A549 (cell line): ENCODE measurements around the gene GRK3.

ENCODE experiments used
- EHMT2 ChIP-seq: fragments of 200-600 bp; sonication (generic); IDR thresholded peaks from 2 replicates; pipeline ENCODE4 v1.6.1; 2016; ENCODE audit warnings: antibody characterized with exemption, low read depth, mild to moderate bottlenecking, moderate library complexity
- EP300 ChIP-seq, 2 experiments: fragments of >200 bp; sonication (Bioruptor Twin); formaldehyde crosslinking; IDR thresholded peaks; 2 replicates in 1 of 2; 3 replicates in 1 of 2; pipeline ENCODE4 v1.6.1; 2016 to 2017
- GATA3 ChIP-seq: IDR thresholded peaks from 2 replicates; pipeline ENCODE4 v1.6.1; 2012; ENCODE audit warnings: borderline replicate concordance
- JUN ChIP-seq, 2 experiments: fragments of >200 bp; sonication (Bioruptor Twin); formaldehyde crosslinking; IDR thresholded peaks; 2 replicates in 1 of 2; 3 replicates in 1 of 2; pipeline ENCODE4 v1.6.1; 2016 to 2017
- JUNB ChIP-seq: fragments of >200 bp; sonication (Bioruptor Twin); formaldehyde crosslinking; IDR thresholded peaks from 2 replicates; pipeline ENCODE4 v1.6.1; 2016
- NR3C1 ChIP-seq: fragments of >200 bp; sonication (Bioruptor Twin); formaldehyde crosslinking; IDR thresholded peaks from 3 replicates; pipeline ENCODE4 v1.6.1; 2017
- POLR2A ChIP-seq: IDR thresholded peaks from 2 replicates; pipeline ENCODE4 v1.6.1; 2012; ENCODE audit warnings: mild to moderate bottlenecking, low read length
- POLR2AphosphoS2 ChIP-seq: conservative IDR thresholded peaks from 2 replicates; pipeline ENCODE4 v1.6.1; 2012; ENCODE audit warnings: low read length, improper control_type of control experiment, inconsistent platforms
- RNF2 ChIP-seq: fragments of 200-600 bp; sonication (generic); IDR thresholded peaks from 2 replicates; pipeline ENCODE4 v1.6.1; 2016; ENCODE audit warnings: low read depth, mild to moderate bottlenecking, antibody characterized with exemption, moderate library complexity, borderline replicate concordance
- SMC3 ChIP-seq: fragments of >200 bp; sonication (Bioruptor Twin); formaldehyde crosslinking; IDR thresholded peaks from 3 replicates; pipeline ENCODE4 v1.6.1; 2018; ENCODE audit warnings: inconsistent platforms
- TF ChIP-seq, protein P1 (sequence below): fragments of >200 bp; sonication (Bioruptor Twin); formaldehyde crosslinking; IDR thresholded peaks from 3 replicates; pipeline ENCODE4 v1.5.1; 2016
- TF ChIP-seq, protein P2 (sequence below): IDR thresholded peaks from 2 replicates; pipeline ENCODE4 v1.6.1; 2012
- TF ChIP-seq, protein P3 (sequence below): IDR thresholded peaks from 2 replicates; pipeline ENCODE4 v1.6.1; 2012; ENCODE audit warnings: low read depth, borderline replicate concordance
- TF ChIP-seq, protein P4 (sequence below): fragments of 200-600 bp; sonication (generic); IDR thresholded peaks from 2 replicates; pipeline ENCODE4 v1.6.1; 2016; ENCODE audit warnings: antibody characterized with exemption, mild to moderate bottlenecking, moderate library complexity

DNA sequence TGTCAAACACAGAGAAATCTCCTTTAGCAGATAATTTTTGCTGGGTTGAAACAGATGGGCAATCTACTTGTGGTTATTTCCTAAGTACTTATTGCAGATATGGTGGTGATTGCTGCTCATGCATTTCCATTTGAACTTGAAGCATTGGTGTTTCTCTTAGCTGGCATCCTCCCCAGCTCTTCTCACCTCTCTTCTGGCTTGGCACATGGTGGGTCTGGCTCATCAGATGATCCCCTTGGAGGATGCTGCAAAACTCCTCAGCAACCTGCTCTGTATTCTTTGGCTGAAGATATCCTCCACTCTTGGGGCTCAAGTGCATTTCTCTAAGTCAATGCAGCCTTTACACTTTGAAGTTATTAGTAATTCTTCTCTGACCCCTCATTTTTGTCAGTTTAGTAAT is 90.2 kb downstream of the GRK3 start:
- no peak for TF ChIP-seq RNF2
- TF ChIP-seq, protein P1, sequence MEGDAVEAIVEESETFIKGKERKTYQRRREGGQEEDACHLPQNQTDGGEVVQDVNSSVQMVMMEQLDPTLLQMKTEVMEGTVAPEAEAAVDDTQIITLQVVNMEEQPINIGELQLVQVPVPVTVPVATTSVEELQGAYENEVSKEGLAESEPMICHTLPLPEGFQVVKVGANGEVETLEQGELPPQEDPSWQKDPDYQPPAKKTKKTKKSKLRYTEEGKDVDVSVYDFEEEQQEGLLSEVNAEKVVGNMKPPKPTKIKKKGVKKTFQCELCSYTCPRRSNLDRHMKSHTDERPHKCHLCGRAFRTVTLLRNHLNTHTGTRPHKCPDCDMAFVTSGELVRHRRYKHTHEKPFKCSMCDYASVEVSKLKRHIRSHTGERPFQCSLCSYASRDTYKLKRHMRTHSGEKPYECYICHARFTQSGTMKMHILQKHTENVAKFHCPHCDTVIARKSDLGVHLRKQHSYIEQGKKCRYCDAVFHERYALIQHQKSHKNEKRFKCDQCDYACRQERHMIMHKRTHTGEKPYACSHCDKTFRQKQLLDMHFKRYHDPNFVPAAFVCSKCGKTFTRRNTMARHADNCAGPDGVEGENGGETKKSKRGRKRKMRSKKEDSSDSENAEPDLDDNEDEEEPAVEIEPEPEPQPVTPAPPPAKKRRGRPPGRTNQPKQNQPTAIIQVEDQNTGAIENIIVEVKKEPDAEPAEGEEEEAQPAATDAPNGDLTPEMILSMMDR: no peak
- TF ChIP-seq GATA3: no peak
- TF ChIP-seq JUN (IDR thresholded peaks at IDR 0.05): no peak
- TF ChIP-seq EP300 (IDR thresholded peaks at IDR 0.05): no peak
- TF ChIP-seq POLR2A: no peak
- no peak for TF ChIP-seq NR3C1
- no peak for TF ChIP-seq JUNB
- TF ChIP-seq, protein P2, sequence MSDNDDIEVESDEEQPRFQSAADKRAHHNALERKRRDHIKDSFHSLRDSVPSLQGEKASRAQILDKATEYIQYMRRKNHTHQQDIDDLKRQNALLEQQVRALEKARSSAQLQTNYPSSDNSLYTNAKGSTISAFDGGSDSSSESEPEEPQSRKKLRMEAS: no peak
- TF ChIP-seq, protein P3, sequence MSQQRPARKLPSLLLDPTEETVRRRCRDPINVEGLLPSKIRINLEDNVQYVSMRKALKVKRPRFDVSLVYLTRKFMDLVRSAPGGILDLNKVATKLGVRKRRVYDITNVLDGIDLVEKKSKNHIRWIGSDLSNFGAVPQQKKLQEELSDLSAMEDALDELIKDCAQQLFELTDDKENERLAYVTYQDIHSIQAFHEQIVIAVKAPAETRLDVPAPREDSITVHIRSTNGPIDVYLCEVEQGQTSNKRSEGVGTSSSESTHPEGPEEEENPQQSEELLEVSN: no peak
- TF ChIP-seq, protein P4, sequence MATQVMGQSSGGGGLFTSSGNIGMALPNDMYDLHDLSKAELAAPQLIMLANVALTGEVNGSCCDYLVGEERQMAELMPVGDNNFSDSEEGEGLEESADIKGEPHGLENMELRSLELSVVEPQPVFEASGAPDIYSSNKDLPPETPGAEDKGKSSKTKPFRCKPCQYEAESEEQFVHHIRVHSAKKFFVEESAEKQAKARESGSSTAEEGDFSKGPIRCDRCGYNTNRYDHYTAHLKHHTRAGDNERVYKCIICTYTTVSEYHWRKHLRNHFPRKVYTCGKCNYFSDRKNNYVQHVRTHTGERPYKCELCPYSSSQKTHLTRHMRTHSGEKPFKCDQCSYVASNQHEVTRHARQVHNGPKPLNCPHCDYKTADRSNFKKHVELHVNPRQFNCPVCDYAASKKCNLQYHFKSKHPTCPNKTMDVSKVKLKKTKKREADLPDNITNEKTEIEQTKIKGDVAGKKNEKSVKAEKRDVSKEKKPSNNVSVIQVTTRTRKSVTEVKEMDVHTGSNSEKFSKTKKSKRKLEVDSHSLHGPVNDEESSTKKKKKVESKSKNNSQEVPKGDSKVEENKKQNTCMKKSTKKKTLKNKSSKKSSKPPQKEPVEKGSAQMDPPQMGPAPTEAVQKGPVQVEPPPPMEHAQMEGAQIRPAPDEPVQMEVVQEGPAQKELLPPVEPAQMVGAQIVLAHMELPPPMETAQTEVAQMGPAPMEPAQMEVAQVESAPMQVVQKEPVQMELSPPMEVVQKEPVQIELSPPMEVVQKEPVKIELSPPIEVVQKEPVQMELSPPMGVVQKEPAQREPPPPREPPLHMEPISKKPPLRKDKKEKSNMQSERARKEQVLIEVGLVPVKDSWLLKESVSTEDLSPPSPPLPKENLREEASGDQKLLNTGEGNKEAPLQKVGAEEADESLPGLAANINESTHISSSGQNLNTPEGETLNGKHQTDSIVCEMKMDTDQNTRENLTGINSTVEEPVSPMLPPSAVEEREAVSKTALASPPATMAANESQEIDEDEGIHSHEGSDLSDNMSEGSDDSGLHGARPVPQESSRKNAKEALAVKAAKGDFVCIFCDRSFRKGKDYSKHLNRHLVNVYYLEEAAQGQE: no peak
- no peak for TF ChIP-seq EHMT2
- TF ChIP-seq SMC3: no peak
- TF ChIP-seq POLR2AphosphoS2: no peak
